ENCODE results near the gene TPRN.
"Not testable (repeated sequence)": the region's sequence is repeated elsewhere in the genome, so short reads cannot be mapped to it uniquely, and the experiment has no call there.

DNA sequence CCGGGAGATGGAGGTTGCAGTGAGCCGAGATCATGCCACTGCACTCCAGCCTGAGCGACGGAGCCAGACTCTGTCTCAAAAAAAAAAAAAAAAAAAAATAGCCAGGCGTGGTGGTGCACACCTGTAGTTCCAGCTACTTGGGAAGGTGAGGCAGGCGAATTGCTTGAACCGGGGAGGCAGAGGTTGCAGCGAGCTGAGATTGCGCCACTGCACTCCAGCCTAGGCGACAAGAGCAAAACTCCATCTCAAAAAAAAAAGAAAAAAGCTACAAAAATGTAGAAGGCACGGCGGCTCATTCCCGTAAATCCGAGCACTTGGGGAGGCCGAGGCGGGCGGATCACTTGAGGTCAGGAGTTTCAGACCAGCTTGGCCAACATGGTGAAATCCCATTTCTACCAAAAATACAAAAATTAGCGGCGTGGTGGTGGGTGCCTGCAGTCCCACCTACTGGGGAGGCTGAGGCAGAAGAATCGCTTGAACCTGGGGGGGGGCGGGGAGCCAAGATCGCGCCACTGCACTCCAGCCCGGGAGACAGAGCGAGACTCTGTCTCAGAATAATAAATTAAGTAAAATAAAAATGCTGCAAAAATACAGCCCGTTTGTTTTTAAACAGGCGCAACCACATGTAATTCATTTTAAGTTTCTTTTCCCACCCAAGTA is 39.1 kb upstream of the TPRN start:
- TF ChIP-seq, protein P1, sequence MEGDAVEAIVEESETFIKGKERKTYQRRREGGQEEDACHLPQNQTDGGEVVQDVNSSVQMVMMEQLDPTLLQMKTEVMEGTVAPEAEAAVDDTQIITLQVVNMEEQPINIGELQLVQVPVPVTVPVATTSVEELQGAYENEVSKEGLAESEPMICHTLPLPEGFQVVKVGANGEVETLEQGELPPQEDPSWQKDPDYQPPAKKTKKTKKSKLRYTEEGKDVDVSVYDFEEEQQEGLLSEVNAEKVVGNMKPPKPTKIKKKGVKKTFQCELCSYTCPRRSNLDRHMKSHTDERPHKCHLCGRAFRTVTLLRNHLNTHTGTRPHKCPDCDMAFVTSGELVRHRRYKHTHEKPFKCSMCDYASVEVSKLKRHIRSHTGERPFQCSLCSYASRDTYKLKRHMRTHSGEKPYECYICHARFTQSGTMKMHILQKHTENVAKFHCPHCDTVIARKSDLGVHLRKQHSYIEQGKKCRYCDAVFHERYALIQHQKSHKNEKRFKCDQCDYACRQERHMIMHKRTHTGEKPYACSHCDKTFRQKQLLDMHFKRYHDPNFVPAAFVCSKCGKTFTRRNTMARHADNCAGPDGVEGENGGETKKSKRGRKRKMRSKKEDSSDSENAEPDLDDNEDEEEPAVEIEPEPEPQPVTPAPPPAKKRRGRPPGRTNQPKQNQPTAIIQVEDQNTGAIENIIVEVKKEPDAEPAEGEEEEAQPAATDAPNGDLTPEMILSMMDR (IDR thresholded peaks at IDR 0.05) = not testable (repeated sequence)
- TF ChIP-seq POLR2A (IDR thresholded peaks at IDR 0.05) = not testable (repeated sequence)

Data from body of pancreas (tissue), 4 donors.